Measurements from ENCODE around the gene CNNM4.

The CNNM4 gene

DNA sequence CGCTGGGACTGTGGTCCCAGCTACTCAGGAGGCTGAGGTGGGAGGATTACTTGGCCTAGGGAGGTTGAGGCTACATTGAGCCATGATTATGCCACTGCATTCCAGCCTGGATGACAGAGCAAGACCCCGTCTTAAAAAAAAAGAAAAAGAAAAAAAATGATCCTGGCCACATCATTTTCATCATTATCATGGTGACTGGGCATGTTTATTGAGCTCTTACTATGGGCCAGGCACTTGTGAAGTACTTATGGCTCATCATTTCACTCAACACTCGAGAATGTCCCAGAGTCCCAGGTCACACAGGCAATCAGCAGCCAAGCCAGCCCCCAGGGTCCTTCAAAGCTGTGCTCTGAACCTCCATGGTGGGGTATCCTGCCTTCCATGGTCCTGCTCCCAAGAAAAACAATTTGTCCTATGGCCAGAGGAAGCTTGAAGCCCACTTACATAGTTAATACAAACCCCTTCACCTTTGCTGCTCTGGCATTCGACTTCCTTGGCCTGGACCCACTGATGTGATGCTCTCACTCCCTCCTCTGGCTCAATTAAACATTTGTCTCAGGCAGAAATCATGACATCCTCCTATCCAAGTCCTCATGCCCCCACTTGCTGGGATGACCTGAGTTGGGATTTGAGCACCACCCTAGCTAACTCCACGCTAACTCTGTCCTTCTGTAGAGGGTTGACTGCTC is 3.8 kb upstream of the CNNM4 start:
- ATAC-seq = no peak
- no peak for TF ChIP-seq SNAI2 (CRISPR knock-in tag; IDR thresholded peaks at IDR 0.05)

DNA sequence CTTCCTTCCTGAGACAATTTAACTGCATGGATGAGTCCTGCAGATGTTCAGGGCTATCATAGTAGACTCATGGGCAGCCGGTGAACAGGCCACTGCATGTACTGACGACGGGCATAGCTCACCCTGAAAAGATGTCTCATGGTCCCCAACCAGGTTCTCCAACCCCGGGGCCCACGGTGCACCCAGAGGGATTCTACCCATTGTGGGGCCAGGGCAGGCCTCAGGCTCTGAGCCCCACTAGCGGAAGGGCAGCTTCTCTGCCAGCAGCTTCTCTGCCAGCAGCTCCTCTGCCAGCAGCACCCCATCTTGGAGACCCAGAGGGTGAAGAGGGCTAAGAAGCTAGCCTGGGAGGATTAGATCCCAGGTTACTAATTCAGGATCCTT is 3.2 kb upstream of the CNNM4 start:
- TF ChIP-seq PATZ1 (CRISPR knock-in tag; IDR thresholded peaks at IDR 0.05; ENCODE audit: borderline replicate concordance) (no peak), BACH2 (CRISPR knock-in tag; IDR thresholded peaks at IDR 0.05; ENCODE audit: borderline replicate concordance) (no peak), TOX (CRISPR knock-in tag; IDR thresholded peaks at IDR 0.05; ENCODE audit: borderline replicate concordance) (no peak), ZFP30 (CRISPR knock-in tag; IDR thresholded peaks at IDR 0.05) (no peak), TCF4 (CRISPR knock-in tag; IDR thresholded peaks at IDR 0.05; ENCODE audit: borderline replicate concordance) (no peak), ZC3H10 (CRISPR knock-in tag; IDR thresholded peaks at IDR 0.05) (no peak), ZFP3 (CRISPR knock-in tag; IDR thresholded peaks at IDR 0.05) (no peak), GLIS3 (CRISPR knock-in tag; IDR thresholded peaks at IDR 0.05) (no peak), ZNF70 (CRISPR knock-in tag; IDR thresholded peaks at IDR 0.05) (no peak), POU6F1 (CRISPR knock-in tag; IDR thresholded peaks at IDR 0.05; ENCODE audit: borderline replicate concordance, low read depth) (no peak), SNAI2 (CRISPR knock-in tag; IDR thresholded peaks at IDR 0.05) (no peak), ARNTL (CRISPR knock-in tag; IDR thresholded peaks at IDR 0.05; ENCODE audit: borderline replicate concordance, low read depth) (no peak)
- no peak for ATAC-seq

DNA sequence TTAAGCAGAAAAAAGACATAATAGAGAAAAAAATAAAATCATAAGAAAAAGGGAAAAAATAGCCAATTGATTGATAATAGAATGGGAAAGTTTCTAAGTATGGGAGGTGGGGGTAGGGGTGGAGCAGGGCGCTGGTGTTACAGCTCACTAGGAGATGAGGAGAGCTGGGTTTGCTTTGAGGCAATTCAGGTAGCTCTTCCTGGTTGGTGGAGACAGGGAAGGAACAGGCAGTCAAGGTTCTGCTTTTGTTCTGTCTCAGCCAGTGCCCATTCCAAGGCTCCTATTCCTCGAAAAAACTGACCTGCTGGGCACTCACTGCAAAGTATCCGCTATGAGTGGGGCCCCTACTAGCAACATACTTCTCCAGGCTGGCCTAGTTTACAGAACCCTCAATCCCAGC is 1.7 kb upstream of the CNNM4 start:
- no peak for ATAC-seq
- TF ChIP-seq TOX (CRISPR knock-in tag; IDR thresholded peaks at IDR 0.05; ENCODE audit: borderline replicate concordance) (no peak), ZNF70 (CRISPR knock-in tag; IDR thresholded peaks at IDR 0.05) (no peak), TCF4 (CRISPR knock-in tag; IDR thresholded peaks at IDR 0.05; ENCODE audit: borderline replicate concordance) (no peak), PATZ1 (CRISPR knock-in tag; IDR thresholded peaks at IDR 0.05; ENCODE audit: borderline replicate concordance) (no peak), ZFP3 (CRISPR knock-in tag; IDR thresholded peaks at IDR 0.05) (no peak), ZNF565 (CRISPR knock-in tag; conservative IDR thresholded peaks at IDR 0.05; ENCODE audit: low read depth) (no peak)

DNA sequence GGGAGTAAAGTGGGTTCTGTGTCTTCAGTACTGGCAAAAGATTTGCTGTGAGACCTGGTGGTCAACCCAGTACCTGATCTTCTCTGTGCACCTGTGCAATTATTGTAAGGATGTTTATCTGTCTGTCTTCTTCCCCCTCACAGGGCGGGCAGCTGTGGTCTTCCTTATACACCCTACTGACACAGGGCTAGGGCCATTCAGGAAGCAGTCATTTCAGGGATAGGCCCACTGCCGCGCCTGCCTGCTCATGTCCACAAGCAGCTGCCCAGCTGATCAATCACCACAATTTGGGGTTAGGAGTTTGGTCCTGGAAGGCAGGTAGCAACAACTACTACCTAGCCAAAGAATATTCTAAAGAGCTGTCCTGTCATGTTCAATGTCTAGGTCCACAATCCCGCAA is 1.2 kb upstream of the CNNM4 start:
- TF ChIP-seq ZFP3 (CRISPR knock-in tag; IDR thresholded peaks at IDR 0.05) (no peak), ZC3H10 (CRISPR knock-in tag; IDR thresholded peaks at IDR 0.05) (no peak), RARB (CRISPR knock-in tag; IDR thresholded peaks at IDR 0.05) (no peak), TCF4 (CRISPR knock-in tag; IDR thresholded peaks at IDR 0.05; ENCODE audit: borderline replicate concordance) (no peak), GLIS3 (CRISPR knock-in tag; IDR thresholded peaks at IDR 0.05) (no peak), ZNF70 (CRISPR knock-in tag; IDR thresholded peaks at IDR 0.05) (no peak), POU6F1 (CRISPR knock-in tag; IDR thresholded peaks at IDR 0.05; ENCODE audit: borderline replicate concordance, low read depth) (no peak), CREB5 (CRISPR knock-in tag; IDR thresholded peaks at IDR 0.05; ENCODE audit: low read depth) (no peak), ESRRG (CRISPR knock-in tag; IDR thresholded peaks at IDR 0.05) (no peak), CSDC2 (CRISPR knock-in tag; IDR thresholded peaks at IDR 0.05) (no peak), ARNTL (CRISPR knock-in tag; IDR thresholded peaks at IDR 0.05; ENCODE audit: borderline replicate concordance, low read depth) (no peak)
- TF ChIP-seq, protein P1, sequence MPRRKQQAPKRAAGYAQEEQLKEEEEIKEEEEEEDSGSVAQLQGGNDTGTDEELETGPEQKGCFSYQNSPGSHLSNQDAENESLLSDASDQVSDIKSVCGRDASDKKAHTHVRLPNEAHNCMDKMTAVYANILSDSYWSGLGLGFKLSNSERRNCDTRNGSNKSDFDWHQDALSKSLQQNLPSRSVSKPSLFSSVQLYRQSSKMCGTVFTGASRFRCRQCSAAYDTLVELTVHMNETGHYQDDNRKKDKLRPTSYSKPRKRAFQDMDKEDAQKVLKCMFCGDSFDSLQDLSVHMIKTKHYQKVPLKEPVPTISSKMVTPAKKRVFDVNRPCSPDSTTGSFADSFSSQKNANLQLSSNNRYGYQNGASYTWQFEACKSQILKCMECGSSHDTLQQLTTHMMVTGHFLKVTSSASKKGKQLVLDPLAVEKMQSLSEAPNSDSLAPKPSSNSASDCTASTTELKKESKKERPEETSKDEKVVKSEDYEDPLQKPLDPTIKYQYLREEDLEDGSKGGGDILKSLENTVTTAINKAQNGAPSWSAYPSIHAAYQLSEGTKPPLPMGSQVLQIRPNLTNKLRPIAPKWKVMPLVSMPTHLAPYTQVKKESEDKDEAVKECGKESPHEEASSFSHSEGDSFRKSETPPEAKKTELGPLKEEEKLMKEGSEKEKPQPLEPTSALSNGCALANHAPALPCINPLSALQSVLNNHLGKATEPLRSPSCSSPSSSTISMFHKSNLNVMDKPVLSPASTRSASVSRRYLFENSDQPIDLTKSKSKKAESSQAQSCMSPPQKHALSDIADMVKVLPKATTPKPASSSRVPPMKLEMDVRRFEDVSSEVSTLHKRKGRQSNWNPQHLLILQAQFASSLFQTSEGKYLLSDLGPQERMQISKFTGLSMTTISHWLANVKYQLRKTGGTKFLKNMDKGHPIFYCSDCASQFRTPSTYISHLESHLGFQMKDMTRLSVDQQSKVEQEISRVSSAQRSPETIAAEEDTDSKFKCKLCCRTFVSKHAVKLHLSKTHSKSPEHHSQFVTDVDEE (CRISPR knock-in tag; IDR thresholded peaks at IDR 0.05) = no peak
- no peak for ATAC-seq

All from SK-N-SH treated with all-trans-retinoic acid at 6 μM for 48 hours (cell line).